ENCODE results near the gene MED12L. TPM values are rescaled to one million over a fixed set of nuclear protein-coding genes. Genes with fewer than 3 reads are reported as not detected.

MED12L gene, protein sequence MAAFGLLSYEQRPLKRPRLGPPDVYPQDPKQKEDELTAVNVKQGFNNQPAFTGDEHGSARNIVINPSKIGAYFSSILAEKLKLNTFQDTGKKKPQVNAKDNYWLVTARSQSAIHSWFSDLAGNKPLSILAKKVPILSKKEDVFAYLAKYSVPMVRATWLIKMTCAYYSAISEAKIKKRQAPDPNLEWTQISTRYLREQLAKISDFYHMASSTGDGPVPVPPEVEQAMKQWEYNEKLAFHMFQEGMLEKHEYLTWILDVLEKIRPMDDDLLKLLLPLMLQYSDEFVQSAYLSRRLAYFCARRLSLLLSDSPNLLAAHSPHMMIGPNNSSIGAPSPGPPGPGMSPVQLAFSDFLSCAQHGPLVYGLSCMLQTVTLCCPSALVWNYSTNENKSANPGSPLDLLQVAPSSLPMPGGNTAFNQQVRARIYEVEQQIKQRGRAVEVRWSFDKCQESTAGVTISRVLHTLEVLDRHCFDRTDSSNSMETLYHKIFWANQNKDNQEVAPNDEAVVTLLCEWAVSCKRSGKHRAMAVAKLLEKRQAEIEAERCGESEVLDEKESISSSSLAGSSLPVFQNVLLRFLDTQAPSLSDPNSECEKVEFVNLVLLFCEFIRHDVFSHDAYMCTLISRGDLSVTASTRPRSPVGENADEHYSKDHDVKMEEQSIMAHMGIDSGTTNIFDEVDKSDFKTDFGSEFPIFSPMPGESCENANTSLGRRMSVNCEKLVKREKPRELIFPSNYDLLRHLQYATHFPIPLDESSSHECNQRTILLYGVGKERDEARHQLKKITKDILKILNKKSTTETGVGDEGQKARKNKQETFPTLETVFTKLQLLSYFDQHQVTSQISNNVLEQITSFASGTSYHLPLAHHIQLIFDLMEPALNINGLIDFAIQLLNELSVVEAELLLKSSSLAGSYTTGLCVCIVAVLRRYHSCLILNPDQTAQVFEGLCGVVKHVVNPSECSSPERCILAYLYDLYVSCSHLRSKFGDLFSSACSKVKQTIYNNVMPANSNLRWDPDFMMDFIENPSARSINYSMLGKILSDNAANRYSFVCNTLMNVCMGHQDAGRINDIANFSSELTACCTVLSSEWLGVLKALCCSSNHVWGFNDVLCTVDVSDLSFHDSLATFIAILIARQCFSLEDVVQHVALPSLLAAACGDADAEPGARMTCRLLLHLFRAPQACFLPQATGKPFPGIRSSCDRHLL (N-terminal part only)
- total RNA-seq: 1 to 10 TPM in 2 of 4 donors, under 1 TPM in 2; 0.17 to 2.6 (median 1.1) TPM
- under 1 TPM; 0.01 to 0.03 (median 0.01) TPM for polyA plus RNA-seq
- long read RNA-seq, donor 1: 0 reads
- long read RNA-seq, donor 2: 0 reads

DNA sequence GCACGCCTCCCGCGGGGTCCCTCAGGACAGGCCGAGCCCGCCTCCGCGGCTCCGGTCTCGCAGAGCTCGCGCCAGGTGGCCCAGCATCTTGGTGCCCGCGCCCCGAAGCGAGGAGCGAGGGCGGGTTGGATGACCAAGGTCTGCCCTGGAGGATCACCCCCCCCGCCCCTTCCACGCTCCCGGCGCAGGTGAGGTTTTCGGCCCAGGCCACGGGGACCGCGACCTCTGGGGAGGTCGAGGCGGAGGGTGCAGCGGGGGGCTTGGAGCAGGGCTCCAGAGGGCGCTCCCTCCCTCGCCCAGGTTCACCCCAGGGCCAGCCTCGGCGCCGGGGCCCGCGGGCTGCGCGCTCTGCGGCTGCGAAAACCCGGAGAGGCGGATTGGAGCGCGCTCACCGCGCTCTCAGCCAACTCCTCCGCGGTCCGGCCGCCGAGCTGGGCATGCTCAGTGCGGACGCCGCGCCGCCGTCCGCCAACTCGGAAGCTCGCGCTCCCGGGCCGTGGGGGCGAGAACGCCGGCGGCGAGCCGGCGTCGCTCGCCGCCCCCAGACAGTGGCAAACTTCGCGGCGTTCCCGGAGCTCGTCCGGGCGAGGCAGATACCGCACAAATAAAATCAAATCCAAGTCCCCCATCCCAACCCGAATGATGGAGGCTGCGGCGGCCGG, at the start of gene MED12L:
MED12L (plus strand) TSS at position 438 of the 662 bp plus-strand sequence. CDS start 1,263 bp downstream, outside the sequence.
- H3K27ac ChIP-seq: no peak within 1 kb of the TSS
- H3K4me3 ChIP-seq: peak within 1 kb of the TSS; percentile 74
- H3K27me3 ChIP-seq (ENCODE audit: insufficient read depth in 3 of 3, low read length in 2 of 3): peaks cover 0 to 50% (median 2%) of the 10 kb centered on the region in 3 donors
- TF ChIP-seq, protein P1, sequence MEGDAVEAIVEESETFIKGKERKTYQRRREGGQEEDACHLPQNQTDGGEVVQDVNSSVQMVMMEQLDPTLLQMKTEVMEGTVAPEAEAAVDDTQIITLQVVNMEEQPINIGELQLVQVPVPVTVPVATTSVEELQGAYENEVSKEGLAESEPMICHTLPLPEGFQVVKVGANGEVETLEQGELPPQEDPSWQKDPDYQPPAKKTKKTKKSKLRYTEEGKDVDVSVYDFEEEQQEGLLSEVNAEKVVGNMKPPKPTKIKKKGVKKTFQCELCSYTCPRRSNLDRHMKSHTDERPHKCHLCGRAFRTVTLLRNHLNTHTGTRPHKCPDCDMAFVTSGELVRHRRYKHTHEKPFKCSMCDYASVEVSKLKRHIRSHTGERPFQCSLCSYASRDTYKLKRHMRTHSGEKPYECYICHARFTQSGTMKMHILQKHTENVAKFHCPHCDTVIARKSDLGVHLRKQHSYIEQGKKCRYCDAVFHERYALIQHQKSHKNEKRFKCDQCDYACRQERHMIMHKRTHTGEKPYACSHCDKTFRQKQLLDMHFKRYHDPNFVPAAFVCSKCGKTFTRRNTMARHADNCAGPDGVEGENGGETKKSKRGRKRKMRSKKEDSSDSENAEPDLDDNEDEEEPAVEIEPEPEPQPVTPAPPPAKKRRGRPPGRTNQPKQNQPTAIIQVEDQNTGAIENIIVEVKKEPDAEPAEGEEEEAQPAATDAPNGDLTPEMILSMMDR (IDR thresholded peaks at IDR 0.05): no peak
- H3K36me3 ChIP-seq (ENCODE audit: insufficient read depth in 1 of 2, low read depth in 1 of 2): no peaks in the 10 kb centered on the region
- intact Hi-C loops (cut with DNase I): no loop called here
- no peaks in the 10 kb centered on the region for H3K9me3 ChIP-seq
- peak; percentile 83 to 89 (median 87) for ATAC-seq
- DNase-seq: peak; percentile 71 to 79
- H3K4me1 ChIP-seq: peaks cover 14% of the 10 kb centered on the region
- 0 to 1% (median 0%) methylated on average over 65 to 84 of the region's 84 CpGs for WGBS, 3 donors

DNA sequence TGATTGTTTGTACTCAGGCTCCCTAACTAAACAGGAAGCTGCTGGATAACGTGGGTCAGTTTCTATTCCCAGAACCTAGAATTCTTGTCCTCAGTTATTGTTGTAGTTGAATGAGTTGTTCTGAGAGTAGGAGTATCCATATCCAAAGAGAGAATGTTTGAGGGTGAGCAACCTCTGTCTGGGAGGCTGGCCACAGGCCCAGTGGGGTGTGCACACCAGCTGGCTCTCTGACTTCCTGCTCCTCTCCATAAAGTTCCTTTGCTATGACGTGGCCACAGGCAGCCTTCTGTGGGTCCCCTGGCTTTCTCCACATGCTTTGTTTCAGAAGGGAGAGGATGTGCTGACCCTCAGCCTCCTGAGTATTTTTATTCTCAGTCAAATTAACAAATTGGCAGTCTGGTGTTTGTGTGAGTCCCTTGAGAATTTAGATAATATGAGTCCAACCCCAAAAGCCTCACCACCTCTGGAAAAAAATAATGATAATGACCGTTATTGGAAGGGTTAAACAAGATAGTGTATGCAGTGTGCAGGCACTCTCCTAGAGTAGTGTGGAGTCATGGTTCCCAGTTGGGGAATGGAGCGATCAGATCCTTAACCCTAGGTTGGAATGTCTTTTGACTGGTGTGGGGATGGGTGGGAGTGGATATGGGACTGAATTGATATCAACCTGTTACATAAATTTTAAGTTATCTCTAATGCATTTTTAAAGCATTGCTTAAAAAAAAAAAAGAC, 47.6 kb upstream of the MED12L start:
- no peaks in the 10 kb centered on the region for H3K4me1 ChIP-seq
- peaks cover 0 to 2% (median 0%) of the 10 kb centered on the region in 3 donors for H3K27me3 ChIP-seq (ENCODE audit: insufficient read depth in 3 of 3, low read length in 2 of 3)
- no peak overlapping the region for H3K27ac ChIP-seq
- 31 to 36% (median 32%) methylated on average over 4 of the region's 4 CpGs for WGBS, 3 donors
- no peak for ATAC-seq
- DNase-seq: peak in 1 of 2 donors; percentile 52
- intact Hi-C loops (cut with DNase I): no loop called here
- no peak overlapping the region for H3K4me3 ChIP-seq
- H3K9me3 ChIP-seq: no peaks in the 10 kb centered on the region
- TF ChIP-seq, protein P1 (IDR thresholded peaks at IDR 0.05): no peak
- H3K36me3 ChIP-seq (ENCODE audit: insufficient read depth in 1 of 2, low read depth in 1 of 2): no peaks in the 10 kb centered on the region

DNA sequence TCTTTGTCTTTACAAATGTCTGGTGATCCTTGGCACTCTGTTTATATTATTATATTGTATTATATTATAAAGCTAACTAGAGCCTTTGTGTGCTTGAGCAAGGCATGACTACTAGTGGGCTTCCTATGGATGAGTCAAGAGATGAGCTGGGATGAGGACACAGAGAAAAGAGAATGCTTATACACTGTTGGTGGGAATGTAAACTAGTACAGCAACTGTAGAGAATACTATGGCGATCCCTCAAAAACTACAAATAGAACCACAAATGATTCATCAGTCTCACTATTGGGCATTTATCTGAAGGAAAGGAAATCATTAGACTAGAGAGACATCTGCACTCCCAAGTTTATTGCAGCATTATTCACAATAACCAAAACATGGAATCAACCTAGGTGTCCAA, 40.8 kb upstream of the MED12L start:
- Histone ChIP-seq H3K9me3 (no peaks in the 10 kb centered on the region), H3K4me1 (no peaks in the 10 kb centered on the region), H3K4me3 (no peak overlapping the region), H3K36me3 (ENCODE audit: insufficient read depth in 1 of 2, low read depth in 1 of 2) (no peaks in the 10 kb centered on the region), H3K27me3 (ENCODE audit: insufficient read depth in 3 of 3, low read length in 2 of 3) (peaks cover 0 to 2% (median 0%) of the 10 kb centered on the region in 3 donors), H3K27ac (no peak overlapping the region)
- ATAC-seq (no peak), DNase-seq (no peak)
- WGBS, 3 donors: 94 to 100% (median 96%) methylated on average over 1 of the region's 1 CpG
- TF ChIP-seq, protein P1 (IDR thresholded peaks at IDR 0.05): no peak
- intact Hi-C loops (cut with DNase I): no loop called here

DNA sequence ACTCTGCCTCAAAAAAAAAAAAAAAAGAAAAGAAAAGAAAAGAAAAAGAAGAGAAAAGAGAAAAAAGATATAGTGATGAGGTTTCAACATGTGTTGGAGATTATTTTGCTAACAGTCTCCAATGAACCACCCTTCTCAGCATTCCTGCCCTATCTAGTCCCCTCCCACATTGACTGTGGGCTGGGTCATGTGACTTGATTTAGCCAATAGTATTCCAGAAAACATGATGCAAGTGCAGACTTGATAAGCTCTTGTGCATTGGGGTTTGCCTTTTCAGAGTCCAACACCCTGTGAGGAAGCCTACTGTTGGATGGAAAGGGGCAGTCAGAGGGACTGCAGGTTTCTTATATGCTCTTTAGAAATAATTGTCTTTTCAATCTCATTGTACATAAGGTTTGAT, 37.8 kb upstream of the MED12L start:
- intact Hi-C loops (cut with DNase I): no loop called here
- no peaks in the 10 kb centered on the region for H3K27me3 ChIP-seq (ENCODE audit: insufficient read depth in 3 of 3, low read length in 2 of 3)
- TF ChIP-seq, protein P1 (IDR thresholded peaks at IDR 0.05): no peak
- H3K27ac ChIP-seq: no peak overlapping the region
- ATAC-seq: no peak
- no peaks in the 10 kb centered on the region for H3K4me1 ChIP-seq
- DNase-seq: no peak
- H3K36me3 ChIP-seq (ENCODE audit: insufficient read depth in 1 of 2, low read depth in 1 of 2): no peaks in the 10 kb centered on the region
- no peaks in the 10 kb centered on the region for H3K9me3 ChIP-seq
- H3K4me3 ChIP-seq: no peak overlapping the region
